ENCODE data around the gene C1orf159.

C1orf159 gene

GRCh38 chr1:1132042-1132950 is 16.4 kb upstream of the C1orf159 start:
- no peak for DNase-seq (ENCODE audit: low spot score)

DNA sequence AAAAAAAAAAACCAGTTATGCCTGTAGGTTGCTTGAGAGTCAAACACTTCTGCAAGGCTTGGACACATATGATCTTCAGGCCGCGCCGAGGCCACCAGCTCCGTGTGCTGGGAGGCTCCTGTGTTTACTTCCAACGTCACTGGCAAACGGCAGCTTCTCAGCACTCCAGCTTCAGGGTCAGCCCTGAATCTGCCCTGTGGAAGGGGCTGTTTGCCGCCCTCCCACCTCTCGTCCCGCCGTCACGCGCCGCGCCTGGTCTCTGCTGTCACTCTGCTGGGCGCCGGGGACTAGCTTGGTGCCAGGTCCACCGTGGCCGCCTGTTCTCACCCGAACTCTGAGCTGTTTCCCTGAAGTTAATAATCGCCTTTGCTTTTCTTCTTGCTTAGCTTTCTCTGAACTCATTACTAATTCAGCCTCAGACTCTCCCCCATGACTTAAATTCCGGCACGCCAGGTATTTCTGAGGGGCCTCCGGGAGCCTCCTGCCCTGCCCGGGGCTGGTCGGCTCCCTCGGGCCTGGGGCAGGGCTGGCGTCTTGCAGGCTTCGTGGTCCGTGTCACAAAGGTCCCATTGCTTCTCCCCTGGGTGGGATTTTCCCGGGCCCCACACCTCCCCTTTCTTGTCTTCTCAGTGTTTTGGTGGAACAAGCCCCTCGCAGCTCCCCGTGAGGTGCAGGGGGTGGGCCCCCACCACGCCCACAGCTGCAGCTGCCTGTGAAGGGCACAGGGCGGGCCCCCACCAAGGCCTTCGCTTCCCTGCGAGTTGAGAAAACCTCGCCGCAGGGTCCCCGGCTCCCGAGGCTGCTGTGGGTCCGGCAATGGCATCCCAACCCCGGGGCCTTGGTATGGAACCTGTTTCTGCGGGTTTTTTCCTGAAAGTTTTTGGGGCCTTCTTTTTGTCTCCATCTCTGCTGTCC is 14.6 kb upstream of the C1orf159 start:
- no peak for DNase-seq (ENCODE audit: low spot score)

- no peak for DNase-seq (ENCODE audit: low spot score)
These were observed 13.5 kb upstream of the C1orf159 start for GRCh38 chr1:1129381-1129821.

- no peak for DNase-seq (ENCODE audit: low spot score)
These were observed 12.7 kb upstream of the C1orf159 start for GRCh38 chr1:1128454-1129139.

- DNase-seq (ENCODE audit: low spot score) = no peak
These were observed 11.9 kb upstream of the C1orf159 start for GRCh38 chr1:1127551-1128451.

- DNase-seq (ENCODE audit: low spot score) = no peak
These were observed 10.1 kb upstream of the C1orf159 start for GRCh38 chr1:1125945-1126344.

- no peak for DNase-seq (ENCODE audit: low spot score)
These were observed 9.1 kb upstream of the C1orf159 start for GRCh38 chr1:1124786-1125642.

- DNase-seq (ENCODE audit: low spot score) = no peak
These were observed 8.6 kb upstream of the C1orf159 start for GRCh38 chr1:1124508-1124785.

DNA sequence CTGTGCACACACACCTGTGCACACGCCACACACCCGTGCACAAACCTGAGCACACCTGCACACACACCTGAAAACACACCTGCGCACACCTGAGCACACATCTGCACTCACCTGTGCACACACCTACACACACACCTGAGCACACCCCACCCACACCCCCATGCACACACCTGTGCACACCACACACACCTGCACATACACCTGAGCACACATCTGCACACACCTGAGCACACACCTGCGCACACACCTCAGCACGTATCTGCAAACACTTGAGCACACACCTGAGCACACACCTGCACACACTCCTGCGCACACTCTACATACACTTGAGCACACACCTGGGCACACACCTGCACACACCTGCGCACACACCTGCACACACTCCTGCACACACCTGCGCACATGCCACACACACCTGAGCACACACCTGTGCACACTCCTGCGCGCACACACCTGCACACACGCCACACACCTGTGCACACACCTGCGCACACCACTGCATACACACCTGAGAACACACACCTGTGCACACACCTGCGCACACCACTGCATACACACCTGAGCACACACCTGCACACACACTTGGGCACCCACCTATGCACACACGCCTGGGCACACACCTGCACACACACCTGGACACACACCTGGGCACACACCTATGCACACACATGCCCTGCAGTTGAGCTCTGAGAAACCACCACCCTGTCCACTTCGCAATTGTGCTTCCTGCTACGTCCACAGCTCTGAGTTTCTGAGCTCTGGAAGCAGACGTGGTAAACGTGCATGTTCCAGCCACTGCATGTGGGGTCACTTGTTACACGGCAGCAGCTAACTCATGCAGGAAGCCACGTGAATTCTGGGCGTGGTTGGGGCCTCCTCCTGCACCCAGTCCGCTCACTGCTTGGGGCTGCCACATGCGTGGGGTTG is 8.0 kb upstream of the C1orf159 start:
- DNase-seq (ENCODE audit: low spot score) = no peak

DNA sequence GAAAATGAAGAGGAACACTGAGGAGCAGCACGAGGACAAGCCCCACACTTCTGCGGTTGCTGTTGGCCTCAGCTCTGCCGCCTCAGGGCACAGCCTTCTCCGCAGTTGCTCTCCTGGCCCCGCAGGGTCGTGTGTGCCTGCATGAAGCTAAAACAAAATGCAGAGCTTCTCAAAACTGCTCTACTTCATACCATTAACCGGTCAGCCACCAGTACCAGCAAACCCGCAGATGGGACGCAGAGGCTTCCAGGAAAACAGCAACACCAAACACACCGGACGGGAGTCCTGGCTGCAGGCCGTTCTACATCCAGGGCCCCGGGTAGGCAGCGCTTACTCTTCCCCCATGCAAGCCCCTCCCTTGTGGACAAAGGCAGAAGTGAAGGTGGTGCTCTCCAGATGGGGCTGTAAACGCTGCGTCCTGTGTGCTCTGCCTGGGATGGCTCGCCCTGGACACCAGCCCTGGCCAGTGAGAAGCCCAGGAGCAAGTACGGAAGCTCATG is 7.1 kb upstream of the C1orf159 start:
- no peak for DNase-seq (ENCODE audit: low spot score)

DNA sequence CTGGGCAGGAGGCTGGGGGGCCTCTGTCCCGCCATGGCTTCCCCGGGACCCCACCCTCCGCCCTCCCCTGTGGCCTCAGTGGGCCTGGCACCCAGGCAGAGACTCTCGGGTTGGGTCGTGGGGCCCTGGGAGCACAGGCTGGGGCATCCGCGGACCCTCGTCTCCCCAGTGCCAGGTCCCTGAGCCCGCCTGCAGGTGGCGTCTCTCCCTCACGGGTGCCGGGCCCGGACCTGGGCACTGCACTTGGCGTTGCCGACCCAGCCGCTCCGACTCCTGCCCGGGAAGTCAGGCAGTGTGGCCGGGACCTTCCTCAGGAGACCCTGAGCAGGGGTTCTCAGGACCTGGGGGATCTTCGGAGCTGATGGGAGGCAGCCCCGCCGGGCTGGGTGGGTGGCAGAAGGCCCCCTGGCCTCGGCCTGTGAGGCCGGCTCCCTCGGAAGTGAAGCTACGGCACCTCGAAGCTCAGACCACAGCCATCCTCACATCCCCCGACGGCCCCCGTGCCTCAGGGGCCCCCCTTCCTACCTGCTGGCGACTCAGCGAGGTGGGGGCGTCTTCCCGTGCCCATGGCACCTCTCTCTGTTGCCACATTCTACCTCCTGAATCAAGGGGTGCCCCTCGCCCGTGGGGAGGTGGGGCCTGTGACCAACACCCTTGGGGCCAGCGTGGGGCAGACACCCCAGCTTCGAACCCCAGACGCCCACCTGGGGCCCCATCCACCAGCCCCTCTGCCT is 6.4 kb upstream of the C1orf159 start:
- peak; percentile 83 for DNase-seq (ENCODE audit: low spot score)

GRCh38 chr1:1121611-1122077 is 5.8 kb upstream of the C1orf159 start:
- no peak for DNase-seq (ENCODE audit: low spot score)

- DNase-seq (ENCODE audit: low spot score) = no peak
These were observed 5.1 kb upstream of the C1orf159 start for GRCh38 chr1:1120866-1121591.

DNA sequence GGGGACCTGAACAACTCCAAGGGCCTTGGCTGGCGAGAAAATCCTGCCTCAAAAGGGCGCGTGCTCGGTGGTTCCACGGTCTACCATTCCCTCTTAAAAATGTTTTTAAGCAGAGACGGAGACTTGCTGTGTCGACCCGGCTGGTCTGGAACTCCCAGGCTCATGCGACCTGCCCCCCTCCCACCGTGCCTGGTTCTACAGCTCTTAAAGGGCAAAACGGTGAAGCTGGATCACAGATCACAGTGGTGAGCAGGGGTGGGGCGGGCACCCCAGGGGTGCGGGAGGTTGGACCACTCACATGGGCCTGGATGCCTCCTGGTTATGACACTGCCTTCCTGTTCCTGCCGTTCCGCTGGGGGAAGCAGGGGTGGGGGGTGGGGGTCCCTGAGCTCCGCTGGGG is 4.2 kb upstream of the C1orf159 start:
- no peak for DNase-seq (ENCODE audit: low spot score)

- no peak for DNase-seq (ENCODE audit: low spot score)
These were observed 3.5 kb upstream of the C1orf159 start for GRCh38 chr1:1119272-1119890.

DNA sequence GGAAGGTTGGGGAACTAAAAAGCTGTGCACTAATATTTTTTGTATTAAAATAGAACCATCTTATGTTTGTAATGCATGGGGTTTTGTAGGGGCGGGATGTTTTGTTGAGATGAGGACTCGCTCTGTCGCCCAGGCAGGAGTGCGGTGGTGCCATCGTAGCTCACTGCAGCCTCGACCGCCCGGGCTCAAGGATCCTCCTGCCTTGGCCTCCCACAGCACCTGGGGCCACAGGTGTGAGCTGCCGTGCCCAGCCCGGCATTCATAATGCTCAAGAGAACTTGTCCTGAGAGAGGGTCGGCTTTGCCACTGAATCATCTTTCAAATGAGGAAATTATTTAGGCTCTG is 3.0 kb upstream of the C1orf159 start:
- DNase-seq (ENCODE audit: low spot score) = no peak
